Prostate gland (tissue), 2 donors: ENCODE measurements around the gene IQSEC3.

Experiments used
- CTCF ChIP-seq, 4 experiments: fragments of 200-600 bp in 2 of 4; fragments of 450-650 bp in 2 of 4; sonication (generic) in 2 of 4; IDR thresholded peaks; 1 replicate in 3 of 4; 2 replicates in 1 of 4; pipeline ENCODE4 v1.5.1; 2016 to 2019; ENCODE audit warnings: antibody characterized with exemption in 4 of 4, mild to moderate bottlenecking in 2 of 4, moderate library complexity in 2 of 4
- POLR2A ChIP-seq: fragments of 450-650 bp; IDR thresholded peaks from one replicate; pipeline ENCODE4 v1.6.1; 2016; ENCODE audit warnings: antibody characterized with exemption, mild to moderate bottlenecking
- POLR2AphosphoS5 ChIP-seq: sonication (generic); formaldehyde crosslinking; IDR thresholded peaks from one replicate; pipeline ENCODE4 v1.6.1; 2017; ENCODE audit warnings: antibody characterized with exemption

GRCh38 chr12:145369-145960 is 78.9 kb downstream of the IQSEC3 start:
- no peak for TF ChIP-seq CTCF (IDR thresholded peaks at IDR 0.05)
- no peak for TF ChIP-seq POLR2AphosphoS5
- no peak for TF ChIP-seq POLR2A
